Gastroesophageal sphincter (tissue), 4 donors: ENCODE data around the gene MAML2. TPM values are rescaled to one million over a fixed set of nuclear protein-coding genes. Genes with fewer than 3 reads are reported as not detected.

Experiments used
- ATAC-seq: fragments of 150-250 bp; one replicate; pipeline ENCODE4 v1.9.1; 2016; ENCODE audit warnings: mild to moderate bottlenecking, moderate library complexity
- H3K27ac ChIP-seq, 4 donors: fragments of 200-600 bp; sonication (generic) in 3 of 4; 1 replicate in 3 of 4; 2 replicates in 1 of 4; pipeline ENCODE4 v1.5.1; 2016 to 2019
- H3K27me3 ChIP-seq: fragments of 200-600 bp; sonication (generic); one replicate; pipeline ENCODE4 v1.5.1; 2019
- H3K36me3 ChIP-seq, 2 donors: fragments of 200-600 bp; sonication (generic); one replicate each; pipeline ENCODE4 v1.5.1; 2019; ENCODE audit warnings: control low read depth in 1 of 2
- H3K4me1 ChIP-seq, 3 donors: fragments of 200-600 bp; sonication (generic); 1 replicate in 2 of 3; 2 replicates in 1 of 3; pipeline ENCODE4 v1.5.1; 2016 to 2019; ENCODE audit warnings: control low read depth in 2 of 3
- H3K4me3 ChIP-seq, 2 donors: fragments of 200-600 bp; sonication (generic); one replicate each; pipeline ENCODE4 v1.5.1; 2019; ENCODE audit warnings: mild to moderate bottlenecking in 1 of 2, moderate library complexity in 1 of 2
- H3K9me3 ChIP-seq, 3 donors: fragments of 200-600 bp; sonication (generic); one replicate each; pipeline ENCODE4 v1.5.1; 2017 to 2019; ENCODE audit warnings: control low read depth in 2 of 3
- EP300 ChIP-seq: sonication (generic); formaldehyde crosslinking; IDR thresholded peaks from one replicate; pipeline ENCODE4 v1.6.1; 2017; ENCODE audit warnings: antibody characterized with exemption, mild to moderate bottlenecking
- POLR2A ChIP-seq, 2 donors: fragments of 450-650 bp; IDR thresholded peaks; one replicate each; pipeline ENCODE4 v1.6.1; 2017; ENCODE audit warnings: antibody characterized with exemption in 2 of 2, mild to moderate bottlenecking in 2 of 2, moderate library complexity in 1 of 2
- POLR2AphosphoS5 ChIP-seq: sonication (generic); formaldehyde crosslinking; IDR thresholded peaks from one replicate; pipeline ENCODE4 v1.6.1; 2017; ENCODE audit warnings: antibody characterized with exemption
- WGBS, 2 donors: methylation state at CpG; one replicate each; pipeline ENCODE4 v1.1.5; 2018; ENCODE audit warnings: low coverage in 1 of 2; 5-methylcytosine and 5-hydroxymethylcytosine counted together
- total RNA-seq, 4 donors: library from RNA; depleted of rRNA; stranded (reverse); fragments of >200 nt; gene quantifications; one replicate each; pipeline ENCODE4 v1.1.0, GENCODE V29; 2016
- TF ChIP-seq, protein P1 (sequence below), 4 experiments: fragments of 200-600 bp in 2 of 4; fragments of 450-650 bp in 2 of 4; sonication (generic) in 1 of 4; IDR thresholded peaks; one replicate each; pipeline ENCODE4 v1.5.1; 2017 to 2019; ENCODE audit warnings: antibody characterized with exemption in 4 of 4, mild to moderate bottlenecking in 2 of 4, moderate library complexity in 2 of 4

The MAML2 gene
- total RNA-seq, 4 donors from 2014 or later: 15.8 to 31.8 (median 23.7) TPM

DNA sequence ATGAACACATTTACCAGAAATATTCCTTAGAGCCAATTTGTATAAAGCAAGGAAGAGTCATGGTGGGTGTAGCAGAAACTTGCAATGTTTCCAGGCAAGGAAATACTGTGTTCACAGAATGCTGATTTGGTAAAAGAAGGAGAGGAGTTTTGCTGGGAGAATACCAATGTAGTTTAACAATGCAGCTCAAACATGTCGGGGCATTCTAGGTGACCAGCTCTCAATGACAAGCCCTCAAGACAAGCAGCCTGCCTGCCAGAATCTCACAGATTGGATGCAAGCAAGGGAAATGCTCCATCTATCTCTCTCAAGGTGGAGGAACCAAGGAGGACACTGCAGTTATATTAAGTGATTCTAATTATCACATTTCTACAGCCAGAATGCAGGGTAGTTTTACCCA is 190.4 kb downstream of the MAML2 start:
- WGBS, 2 donors: 57 to 83% methylated on average over 1 of the region's 1 CpG
- no peaks in the 10 kb centered on the region for H3K36me3 ChIP-seq
- TF ChIP-seq EP300 (no peak), POLR2A (IDR thresholded peaks at IDR 0.05) (no peak), POLR2AphosphoS5 (no peak)
- TF ChIP-seq, protein P1, sequence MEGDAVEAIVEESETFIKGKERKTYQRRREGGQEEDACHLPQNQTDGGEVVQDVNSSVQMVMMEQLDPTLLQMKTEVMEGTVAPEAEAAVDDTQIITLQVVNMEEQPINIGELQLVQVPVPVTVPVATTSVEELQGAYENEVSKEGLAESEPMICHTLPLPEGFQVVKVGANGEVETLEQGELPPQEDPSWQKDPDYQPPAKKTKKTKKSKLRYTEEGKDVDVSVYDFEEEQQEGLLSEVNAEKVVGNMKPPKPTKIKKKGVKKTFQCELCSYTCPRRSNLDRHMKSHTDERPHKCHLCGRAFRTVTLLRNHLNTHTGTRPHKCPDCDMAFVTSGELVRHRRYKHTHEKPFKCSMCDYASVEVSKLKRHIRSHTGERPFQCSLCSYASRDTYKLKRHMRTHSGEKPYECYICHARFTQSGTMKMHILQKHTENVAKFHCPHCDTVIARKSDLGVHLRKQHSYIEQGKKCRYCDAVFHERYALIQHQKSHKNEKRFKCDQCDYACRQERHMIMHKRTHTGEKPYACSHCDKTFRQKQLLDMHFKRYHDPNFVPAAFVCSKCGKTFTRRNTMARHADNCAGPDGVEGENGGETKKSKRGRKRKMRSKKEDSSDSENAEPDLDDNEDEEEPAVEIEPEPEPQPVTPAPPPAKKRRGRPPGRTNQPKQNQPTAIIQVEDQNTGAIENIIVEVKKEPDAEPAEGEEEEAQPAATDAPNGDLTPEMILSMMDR (IDR thresholded peaks at IDR 0.05): no peak
- peaks cover 20 to 41% (median 27%) of the 10 kb centered on the region in 3 donors for H3K4me1 ChIP-seq
- no peak overlapping the region for H3K4me3 ChIP-seq
- no peaks in the 10 kb centered on the region for H3K9me3 ChIP-seq
- H3K27ac ChIP-seq: no peak overlapping the region
- ATAC-seq: no peak
- no peaks in the 10 kb centered on the region for H3K27me3 ChIP-seq

DNA sequence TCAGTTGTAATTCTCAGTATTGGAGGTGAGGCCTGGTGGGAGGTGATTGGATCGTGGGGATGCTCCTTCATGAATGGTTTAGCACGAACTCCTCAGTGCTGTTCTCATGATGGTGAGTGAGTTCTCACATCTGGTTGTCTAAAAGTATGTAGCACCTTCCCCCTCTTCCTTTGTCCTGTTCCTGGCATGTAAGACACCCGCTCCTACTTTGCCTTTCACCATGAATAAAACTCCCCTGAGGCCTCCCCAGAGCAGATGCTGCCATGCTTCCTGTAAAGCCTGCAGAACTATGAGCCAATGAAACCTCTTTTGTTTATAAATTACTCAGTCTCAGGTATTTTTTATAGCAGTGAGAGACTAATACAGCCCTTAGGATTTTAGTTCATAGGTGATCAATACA is 191.5 kb downstream of the MAML2 start:
- no peak overlapping the region for H3K27ac ChIP-seq
- H3K9me3 ChIP-seq: no peaks in the 10 kb centered on the region
- no peak for ATAC-seq
- TF ChIP-seq, protein P1 (IDR thresholded peaks at IDR 0.05): no peak
- no peaks in the 10 kb centered on the region for H3K27me3 ChIP-seq
- WGBS, 2 donors: 95% methylated on average over 3 of the region's 3 CpGs; no CpG with 5 or more reads in 1 of the 2 donors
- H3K4me1 ChIP-seq: peaks cover 9 to 30% (median 16%) of the 10 kb centered on the region in 3 donors
- no peak overlapping the region for H3K4me3 ChIP-seq
- H3K36me3 ChIP-seq: no peaks in the 10 kb centered on the region

DNA sequence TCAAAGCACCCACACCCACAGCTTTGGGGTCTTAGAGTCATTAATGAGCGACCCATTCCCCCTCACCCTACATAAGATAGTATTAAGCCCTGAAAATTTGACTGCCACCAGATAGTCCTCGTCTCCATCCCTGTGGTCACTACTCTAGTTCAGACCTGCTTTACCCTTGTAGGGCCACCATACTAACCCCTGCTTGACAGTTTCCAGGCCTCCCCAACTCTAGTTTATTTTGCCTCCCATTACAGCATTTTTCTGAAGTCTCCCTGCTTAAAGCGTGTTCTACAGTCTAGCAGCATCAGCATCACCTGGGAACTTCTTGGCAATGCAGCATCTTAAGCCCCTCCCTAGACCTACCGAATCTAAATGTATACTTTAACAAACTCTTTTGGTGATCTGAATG is 192.4 kb downstream of the MAML2 start:
- Histone ChIP-seq H3K27me3 (no peaks in the 10 kb centered on the region), H3K27ac (no peak overlapping the region), H3K4me3 (no peak overlapping the region), H3K4me1 (peaks cover 9 to 21% (median 9%) of the 10 kb centered on the region in 3 donors), H3K9me3 (no peaks in the 10 kb centered on the region), H3K36me3 (no peaks in the 10 kb centered on the region)
- 82 to 91% methylated on average over 4 of the region's 4 CpGs for WGBS, 2 donors
- TF ChIP-seq POLR2AphosphoS5: no peak
- TF ChIP-seq EP300: no peak
- TF ChIP-seq, protein P1 (IDR thresholded peaks at IDR 0.05): no peak
- TF ChIP-seq POLR2A (IDR thresholded peaks at IDR 0.05): no peak
- ATAC-seq: no peak

DNA sequence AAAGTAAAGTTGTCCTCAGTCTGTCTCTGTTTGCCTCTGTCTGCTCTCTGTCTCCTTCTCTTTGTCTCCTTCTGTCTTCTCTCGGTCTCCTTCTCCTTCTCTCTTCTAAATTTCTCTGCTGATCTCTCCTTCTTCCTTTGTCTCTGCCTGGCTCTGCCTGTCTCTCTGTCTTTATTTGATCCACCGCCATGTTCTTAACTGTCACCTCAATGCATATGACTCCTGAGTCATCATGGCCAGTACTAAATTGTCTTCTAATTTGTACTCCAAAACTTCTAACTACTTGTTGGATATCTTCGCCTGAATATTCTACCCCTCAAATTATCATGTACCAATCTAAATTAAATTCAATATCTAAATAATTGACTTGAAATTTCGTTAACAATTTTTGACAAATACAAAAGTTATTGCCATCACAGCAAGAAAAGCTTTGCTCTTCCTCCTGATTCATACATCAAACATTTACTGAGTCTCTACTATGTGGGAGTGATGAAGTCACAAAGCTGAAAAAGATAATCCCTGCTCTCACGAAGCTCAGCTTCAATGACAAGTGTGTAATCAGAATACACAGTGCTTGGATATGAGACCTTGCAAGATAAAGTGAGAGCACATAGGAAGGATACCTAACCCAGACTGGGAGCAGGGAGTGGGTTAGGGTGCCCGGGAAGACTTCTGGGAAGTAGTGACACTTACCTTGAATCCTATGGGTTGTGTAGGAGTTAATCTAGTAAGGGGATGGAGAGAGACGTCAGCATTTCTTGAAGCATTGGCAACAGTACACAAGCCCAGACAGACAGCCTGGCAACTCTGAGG is 193.0 kb downstream of the MAML2 start:
- Histone ChIP-seq H3K27me3 (no peaks in the 10 kb centered on the region), H3K27ac (no peak overlapping the region), H3K9me3 (no peaks in the 10 kb centered on the region), H3K4me1 (peaks cover 6 to 14% (median 6%) of the 10 kb centered on the region in 3 donors), H3K4me3 (no peak overlapping the region), H3K36me3 (no peaks in the 10 kb centered on the region)
- WGBS, 2 donors: 69 to 87% methylated on average over 6 to 7 of the region's 7 CpGs
- ATAC-seq: no peak
- TF ChIP-seq POLR2A (IDR thresholded peaks at IDR 0.05) (no peak), POLR2AphosphoS5 (no peak), EP300 (no peak)
- TF ChIP-seq, protein P1 (IDR thresholded peaks at IDR 0.05): no peak

DNA sequence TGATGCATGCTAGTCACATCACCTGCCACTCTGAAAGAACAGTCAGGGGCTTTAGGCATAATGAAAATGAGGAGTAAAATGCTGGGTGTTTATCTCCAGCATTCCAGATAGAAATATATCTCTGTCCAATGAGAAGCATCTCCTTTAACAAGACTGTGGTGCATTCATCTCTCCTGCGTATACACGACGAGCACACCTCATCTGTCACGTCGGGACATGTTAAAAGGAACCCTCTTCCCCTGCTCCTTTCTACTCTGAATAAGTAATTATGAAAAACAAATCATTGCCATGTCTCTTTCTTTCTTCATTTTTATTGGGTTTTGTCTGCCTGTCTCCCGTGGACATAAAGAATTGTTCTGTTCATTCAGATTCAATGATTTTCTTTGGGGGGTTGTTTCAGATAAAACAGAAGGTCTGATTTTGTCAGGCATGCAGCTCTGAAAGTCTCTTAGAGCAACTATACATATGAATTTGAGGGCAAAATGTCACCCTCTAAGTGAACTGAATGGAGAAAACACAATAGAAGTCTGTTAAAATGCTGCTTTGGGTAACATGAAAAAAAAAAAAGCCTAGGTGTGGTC is 195.0 kb downstream of the MAML2 start:
- Histone ChIP-seq H3K4me1 (peaks cover 0 to 23% (median 0%) of the 10 kb centered on the region in 3 donors), H3K9me3 (no peaks in the 10 kb centered on the region), H3K4me3 (no peak overlapping the region), H3K27me3 (no peaks in the 10 kb centered on the region), H3K36me3 (no peaks in the 10 kb centered on the region), H3K27ac (no peak overlapping the region)
- TF ChIP-seq, protein P1 (IDR thresholded peaks at IDR 0.05): no peak
- 88 to 93% methylated on average over 6 of the region's 6 CpGs for WGBS, 2 donors
- ATAC-seq: no peak
